SH-SY5Y (cell line): ENCODE results near the gene FMNL2.

ENCODE experiments used
- GATA2 ChIP-seq: IDR thresholded peaks from 2 replicates; pipeline ENCODE4 v1.6.1; 2011; ENCODE audit warnings: mild to moderate bottlenecking, low read depth, low read length
- GATA3 ChIP-seq: IDR thresholded peaks from 2 replicates; pipeline ENCODE4 v1.6.1; 2011; ENCODE audit warnings: low read depth, mild to moderate bottlenecking, low read length, moderate library complexity

GRCh38 chr2:152434395-152435182 lies 99.6 kb downstream of the FMNL2 start:
- TF ChIP-seq GATA2 (no peak), GATA3 (no peak)
